Fibroblast of lung (primary cell): ENCODE measurements around the gene HUNK.

Experiments
- EZH2 ChIP-seq: IDR thresholded peaks from 2 replicates; pipeline ENCODE4 v1.5.1; 2012; ENCODE audit warnings: low read length, control low read depth, mild to moderate bottlenecking; ENCODE audit errors: missing control alignments
- TF ChIP-seq, protein P1 (sequence below), 2 donors: IDR thresholded peaks in 1 of 2; conservative IDR thresholded peaks in 1 of 2; 1 replicate in 1 of 2; 2 replicates in 1 of 2; pipeline ENCODE4 v1.5.1; 2011 to 2012; ENCODE audit warnings: low read length in 2 of 2, control low read depth in 1 of 2, inconsistent platforms in 1 of 2, low read depth in 1 of 2, mild to moderate bottlenecking in 1 of 2

DNA sequence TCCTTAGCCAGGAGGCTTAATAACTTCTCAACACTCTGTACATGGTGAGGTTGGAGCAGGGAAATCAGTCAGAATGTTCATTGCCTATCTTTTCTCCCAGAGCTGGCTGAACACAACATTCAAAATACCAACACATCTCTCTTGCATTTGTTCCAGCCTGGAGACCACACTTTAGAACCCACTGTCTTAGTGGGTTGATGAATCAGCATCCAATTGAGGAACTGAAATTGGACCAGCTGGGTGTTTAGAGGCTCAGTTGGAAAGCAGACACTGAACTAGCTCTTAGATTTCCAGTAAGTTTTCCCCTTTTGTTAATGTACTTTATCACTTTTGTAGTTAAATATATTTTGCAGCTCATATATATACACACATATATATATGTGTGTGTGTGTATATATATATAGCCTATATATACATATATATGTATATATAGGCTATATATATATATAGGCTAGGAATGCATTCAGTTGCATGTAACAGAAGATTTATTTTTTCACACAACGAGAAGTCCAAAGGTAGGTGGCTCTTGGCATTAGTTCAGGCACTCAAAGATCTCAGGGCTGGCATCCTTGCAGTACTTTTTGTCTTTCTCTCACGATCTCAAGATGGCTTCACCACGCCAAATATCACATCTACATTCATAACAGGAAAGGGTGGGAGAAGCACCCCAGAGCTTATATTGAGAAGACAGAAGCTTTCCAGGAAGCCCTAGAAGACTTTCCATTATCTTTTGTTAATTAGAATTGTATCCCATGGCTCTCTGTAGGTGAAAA, 35.0 kb upstream of the HUNK start:
- TF ChIP-seq, protein P1, sequence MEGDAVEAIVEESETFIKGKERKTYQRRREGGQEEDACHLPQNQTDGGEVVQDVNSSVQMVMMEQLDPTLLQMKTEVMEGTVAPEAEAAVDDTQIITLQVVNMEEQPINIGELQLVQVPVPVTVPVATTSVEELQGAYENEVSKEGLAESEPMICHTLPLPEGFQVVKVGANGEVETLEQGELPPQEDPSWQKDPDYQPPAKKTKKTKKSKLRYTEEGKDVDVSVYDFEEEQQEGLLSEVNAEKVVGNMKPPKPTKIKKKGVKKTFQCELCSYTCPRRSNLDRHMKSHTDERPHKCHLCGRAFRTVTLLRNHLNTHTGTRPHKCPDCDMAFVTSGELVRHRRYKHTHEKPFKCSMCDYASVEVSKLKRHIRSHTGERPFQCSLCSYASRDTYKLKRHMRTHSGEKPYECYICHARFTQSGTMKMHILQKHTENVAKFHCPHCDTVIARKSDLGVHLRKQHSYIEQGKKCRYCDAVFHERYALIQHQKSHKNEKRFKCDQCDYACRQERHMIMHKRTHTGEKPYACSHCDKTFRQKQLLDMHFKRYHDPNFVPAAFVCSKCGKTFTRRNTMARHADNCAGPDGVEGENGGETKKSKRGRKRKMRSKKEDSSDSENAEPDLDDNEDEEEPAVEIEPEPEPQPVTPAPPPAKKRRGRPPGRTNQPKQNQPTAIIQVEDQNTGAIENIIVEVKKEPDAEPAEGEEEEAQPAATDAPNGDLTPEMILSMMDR (conservative IDR thresholded peaks at IDR 0.05 in 1 of 2, IDR thresholded peaks at IDR 0.05 in 1 of 2; ENCODE audit: low read depth in 1 of 2, low read length in 2 of 2): no peak
- TF ChIP-seq EZH2: no peak
